Measurements from ENCODE around the gene TRIML1.
"Not testable (repeated sequence)": the region's sequence is repeated elsewhere in the genome, so short reads cannot be mapped to it uniquely, and the experiment has no call there.

Gene TRIML1

DNA sequence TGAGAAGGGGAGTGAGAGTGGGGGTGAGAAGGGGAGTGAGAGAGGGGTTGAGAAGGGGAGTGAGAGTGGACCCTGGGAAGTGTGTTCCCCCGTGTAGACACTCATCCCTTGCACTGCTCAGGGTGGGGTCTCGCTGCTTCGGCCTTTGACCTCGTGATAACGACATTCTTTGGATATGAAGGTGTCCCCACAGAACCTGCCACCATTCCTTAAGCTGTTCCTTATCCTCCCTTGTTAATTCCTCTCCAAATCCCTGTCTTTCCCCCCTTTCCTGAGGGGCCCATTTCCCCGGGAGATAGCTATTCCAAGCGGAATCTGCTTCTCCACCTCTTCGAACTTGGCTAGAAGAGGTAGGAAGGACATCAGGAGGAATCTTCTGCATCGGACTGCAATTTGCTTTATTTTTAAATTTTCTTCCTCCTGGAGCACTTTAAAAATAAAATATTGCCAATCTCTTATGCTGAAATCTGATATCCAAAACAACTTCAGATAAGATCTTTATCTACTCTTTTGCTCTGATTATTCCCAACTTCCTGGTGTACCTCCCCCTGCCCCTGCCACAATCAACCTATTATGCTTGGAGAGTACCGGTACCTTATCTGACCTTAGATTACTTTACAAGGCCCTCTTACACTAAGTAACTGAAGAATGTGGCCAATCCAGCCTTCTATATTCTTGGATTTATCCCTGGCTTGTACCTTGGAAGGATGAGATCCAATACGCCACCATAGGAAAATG is 15.6 kb downstream of the TRIML1 start:
- Histone ChIP-seq H3K9me3 (ENCODE audit: control insufficient read depth, low read length) (no peaks in the 10 kb centered on the region), H3K4me3 (ENCODE audit: low read length) (no peak overlapping the region), H3K27me3 (replicated peaks; ENCODE audit: control insufficient read depth, insufficient read depth, low read length) (no peaks in the 10 kb centered on the region), H3K36me3 (ENCODE audit: control insufficient read depth, insufficient read depth, low read length, severe bottlenecking) (no peaks in the 10 kb centered on the region), H3K4me1 (ENCODE audit: control insufficient read depth, insufficient read depth, low read length) (no peaks in the 10 kb centered on the region), H3K9ac (ENCODE audit: low read length) (no peak overlapping the region)
- DNase-seq (ENCODE audit: low read depth) = no peak

DNA sequence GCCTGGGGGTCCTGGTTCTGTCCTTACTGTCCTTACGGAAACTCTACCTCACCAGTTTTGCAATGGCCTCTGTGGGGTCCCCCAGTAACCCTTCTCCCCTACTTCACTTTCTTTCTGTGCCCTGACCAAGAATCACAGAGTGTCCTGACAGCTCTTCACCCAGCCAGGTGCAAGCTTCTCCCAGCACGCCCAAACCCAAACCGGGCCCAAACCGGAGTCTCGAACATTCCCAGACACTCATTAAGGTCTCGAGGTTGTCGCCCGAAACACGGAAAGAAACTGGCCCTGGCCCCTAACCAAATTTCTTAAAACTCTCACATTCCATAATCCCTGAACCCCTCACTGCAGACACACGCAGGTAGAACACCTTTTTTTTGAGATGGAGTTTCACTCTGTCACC is 19.1 kb downstream of the TRIML1 start:
- H3K9me3 ChIP-seq (ENCODE audit: control insufficient read depth, low read length) = no peaks in the 10 kb centered on the region
- H3K4me1 ChIP-seq (ENCODE audit: control insufficient read depth, insufficient read depth, low read length) = no peaks in the 10 kb centered on the region
- H3K4me3 ChIP-seq (ENCODE audit: low read length) = no peak overlapping the region
- no peak for DNase-seq (ENCODE audit: low read depth)
- no peaks in the 10 kb centered on the region for H3K27me3 ChIP-seq (replicated peaks; ENCODE audit: control insufficient read depth, insufficient read depth, low read length)
- H3K36me3 ChIP-seq (ENCODE audit: control insufficient read depth, insufficient read depth, low read length, severe bottlenecking) = no peaks in the 10 kb centered on the region
- H3K9ac ChIP-seq (ENCODE audit: low read length) = no peak overlapping the region

DNA sequence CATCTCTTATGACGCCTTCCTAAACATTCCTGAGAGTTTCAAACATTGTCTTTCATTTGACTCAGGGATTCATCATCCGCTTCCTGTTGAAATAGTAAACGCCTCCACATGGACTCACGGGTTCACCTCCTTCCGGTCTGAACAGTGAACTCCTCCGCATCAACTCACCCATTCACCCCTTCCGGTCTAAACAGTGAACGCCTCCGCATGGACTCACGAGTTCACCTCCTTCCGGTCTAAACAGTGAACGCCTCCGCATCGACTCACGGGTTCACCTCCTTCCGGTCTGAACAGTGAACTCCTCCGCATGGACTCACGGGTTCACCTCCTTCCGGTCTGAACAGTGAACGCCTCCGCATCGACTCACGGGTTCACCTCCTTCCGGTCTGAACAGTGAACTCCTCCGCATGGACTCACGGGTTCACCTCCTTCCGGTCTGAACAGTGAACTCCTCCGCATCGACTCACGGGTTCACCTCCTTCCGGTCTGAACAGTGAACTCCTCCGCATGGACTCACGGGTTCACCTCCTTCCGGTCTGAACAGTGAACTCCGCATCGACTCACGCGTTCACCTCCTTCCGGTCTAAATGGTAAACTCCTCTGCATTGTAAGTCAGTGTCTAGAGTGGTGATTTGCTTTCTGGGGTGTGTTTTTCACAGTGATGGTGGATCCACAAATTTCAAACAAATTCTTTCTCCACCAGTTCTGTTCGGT is 20.4 kb downstream of the TRIML1 start:
- not testable (repeated sequence) for H3K9ac ChIP-seq (ENCODE audit: low read length); H3K4me3 ChIP-seq (ENCODE audit: low read length); H3K4me1 ChIP-seq (ENCODE audit: control insufficient read depth, insufficient read depth, low read length); H3K36me3 ChIP-seq (ENCODE audit: control insufficient read depth, insufficient read depth, low read length, severe bottlenecking); DNase-seq (ENCODE audit: low read depth); H3K9me3 ChIP-seq (ENCODE audit: control insufficient read depth, low read length); H3K27me3 ChIP-seq (replicated peaks; ENCODE audit: control insufficient read depth, insufficient read depth, low read length)

DNA sequence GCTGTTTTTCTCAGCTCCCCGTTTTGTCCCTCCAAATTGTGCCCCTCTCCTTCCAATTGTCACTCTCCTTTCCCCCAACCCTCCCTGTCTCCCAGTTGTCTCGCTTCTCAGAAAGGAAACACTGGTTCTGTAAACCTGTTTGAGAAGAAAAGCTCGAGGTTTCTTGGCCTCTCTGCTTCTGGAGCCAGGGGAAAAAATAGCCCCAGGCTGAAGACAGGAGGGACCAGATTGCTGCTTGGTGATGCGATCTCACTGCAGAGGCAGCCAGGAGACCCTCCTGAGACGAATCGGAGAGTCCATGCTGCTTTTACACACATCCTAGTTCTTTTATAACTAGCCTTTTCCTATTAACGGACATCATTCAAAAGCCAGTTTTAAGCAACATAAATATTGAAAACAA is 21.2 kb downstream of the TRIML1 start:
- DNase-seq (ENCODE audit: low read depth) = no peak
- Histone ChIP-seq H3K36me3 (ENCODE audit: control insufficient read depth, insufficient read depth, low read length, severe bottlenecking) (no peaks in the 10 kb centered on the region), H3K9ac (ENCODE audit: low read length) (no peak overlapping the region), H3K4me3 (ENCODE audit: low read length) (no peak overlapping the region), H3K9me3 (ENCODE audit: control insufficient read depth, low read length) (no peaks in the 10 kb centered on the region), H3K4me1 (ENCODE audit: control insufficient read depth, insufficient read depth, low read length) (no peaks in the 10 kb centered on the region), H3K27me3 (replicated peaks; ENCODE audit: control insufficient read depth, insufficient read depth, low read length) (no peaks in the 10 kb centered on the region)

DNA sequence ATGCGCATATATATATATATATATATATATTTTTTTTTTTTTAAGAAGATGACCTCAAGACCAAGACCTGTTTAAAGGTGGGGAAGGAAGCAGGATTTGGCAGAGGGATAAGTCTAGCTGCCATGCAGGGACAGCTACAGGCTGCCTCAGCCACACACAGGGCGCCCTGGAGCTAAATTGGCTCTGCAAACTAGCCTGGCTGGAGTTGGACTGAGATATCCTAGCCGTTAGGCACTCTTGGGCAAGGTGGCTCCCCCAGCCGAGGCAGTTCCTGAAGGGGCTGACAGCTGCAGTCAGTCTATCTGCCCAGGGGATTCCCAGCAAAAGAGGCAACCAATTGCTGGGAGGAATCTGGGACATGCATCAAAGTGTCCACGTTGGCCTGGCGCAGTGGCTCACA is 21.9 kb downstream of the TRIML1 start:
- no peak for DNase-seq (ENCODE audit: low read depth)
- H3K27me3 ChIP-seq (replicated peaks; ENCODE audit: control insufficient read depth, insufficient read depth, low read length) = no peaks in the 10 kb centered on the region
- no peak overlapping the region for H3K9ac ChIP-seq (ENCODE audit: low read length)
- H3K4me3 ChIP-seq (ENCODE audit: low read length) = no peak overlapping the region
- H3K9me3 ChIP-seq (ENCODE audit: control insufficient read depth, low read length) = no peaks in the 10 kb centered on the region
- no peaks in the 10 kb centered on the region for H3K4me1 ChIP-seq (ENCODE audit: control insufficient read depth, insufficient read depth, low read length)
- no peaks in the 10 kb centered on the region for H3K36me3 ChIP-seq (ENCODE audit: control insufficient read depth, insufficient read depth, low read length, severe bottlenecking)

DNA sequence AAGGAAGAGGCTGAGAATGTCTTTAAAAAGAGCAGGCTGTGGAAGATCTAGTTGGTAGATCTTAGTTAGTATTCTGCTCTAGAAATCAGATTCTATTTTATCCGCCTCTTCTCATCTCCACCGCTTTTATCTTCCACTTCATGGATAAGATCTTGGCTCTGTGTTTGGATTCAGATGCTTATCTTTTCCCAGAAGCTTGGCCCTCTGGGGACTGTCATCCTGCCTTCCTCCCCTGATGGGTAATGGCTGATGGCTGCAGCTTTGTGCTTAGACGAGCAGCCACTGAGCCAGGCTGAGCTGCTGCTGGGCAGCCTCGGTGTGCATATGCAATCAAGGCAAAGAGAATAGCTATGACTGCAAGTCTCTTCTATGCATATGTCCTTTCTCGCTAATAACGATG is 23.5 kb downstream of the TRIML1 start:
- Histone ChIP-seq H3K36me3 (ENCODE audit: control insufficient read depth, insufficient read depth, low read length, severe bottlenecking) (no peaks in the 10 kb centered on the region), H3K4me3 (ENCODE audit: low read length) (no peak overlapping the region), H3K9ac (ENCODE audit: low read length) (no peak overlapping the region), H3K4me1 (ENCODE audit: control insufficient read depth, insufficient read depth, low read length) (no peaks in the 10 kb centered on the region), H3K9me3 (ENCODE audit: control insufficient read depth, low read length) (no peaks in the 10 kb centered on the region), H3K27me3 (replicated peaks; ENCODE audit: control insufficient read depth, insufficient read depth, low read length) (peaks cover 1% of the 10 kb centered on the region)
- DNase-seq (ENCODE audit: low read depth) = no peak

DNA sequence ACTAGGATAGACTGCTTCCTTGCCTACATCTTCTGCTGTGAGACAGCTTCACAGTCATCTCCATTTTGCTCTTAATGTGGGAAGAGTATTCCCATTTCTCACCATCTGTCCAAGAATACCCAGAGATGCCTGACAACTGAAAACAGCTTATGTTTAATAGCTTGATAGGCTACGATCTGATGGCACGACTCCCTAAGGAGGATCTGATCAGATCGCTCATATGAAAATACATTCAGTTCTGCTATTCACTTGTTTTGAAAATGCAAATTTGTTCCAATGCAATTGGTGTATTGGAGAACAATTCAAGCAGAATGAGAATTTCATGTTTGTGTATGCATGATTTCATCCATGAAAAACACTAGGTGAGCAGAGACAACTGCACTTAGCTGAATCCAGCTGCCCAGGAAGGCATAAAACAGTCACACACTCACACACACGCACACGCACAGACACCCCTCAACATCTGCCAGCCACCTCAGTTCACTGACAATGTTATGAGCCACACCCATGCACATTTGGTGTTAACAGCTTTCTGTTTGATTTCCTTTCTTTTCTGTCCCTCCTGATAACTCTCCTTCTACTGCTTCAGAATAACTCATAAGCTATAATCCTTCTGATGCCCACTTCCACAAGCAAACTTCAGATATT is 29.6 kb downstream of the TRIML1 start:
- H3K27me3 ChIP-seq (replicated peaks; ENCODE audit: control insufficient read depth, insufficient read depth, low read length) = peaks cover 3% of the 10 kb centered on the region
- H3K9me3 ChIP-seq (ENCODE audit: control insufficient read depth, low read length) = no peaks in the 10 kb centered on the region
- no peak overlapping the region for H3K4me3 ChIP-seq (ENCODE audit: low read length)
- H3K9ac ChIP-seq (ENCODE audit: low read length) = no peak overlapping the region
- DNase-seq (ENCODE audit: low read depth) = no peak
- H3K36me3 ChIP-seq (ENCODE audit: control insufficient read depth, insufficient read depth, low read length, severe bottlenecking) = no peaks in the 10 kb centered on the region
- H3K4me1 ChIP-seq (ENCODE audit: control insufficient read depth, insufficient read depth, low read length) = no peaks in the 10 kb centered on the region

DNA sequence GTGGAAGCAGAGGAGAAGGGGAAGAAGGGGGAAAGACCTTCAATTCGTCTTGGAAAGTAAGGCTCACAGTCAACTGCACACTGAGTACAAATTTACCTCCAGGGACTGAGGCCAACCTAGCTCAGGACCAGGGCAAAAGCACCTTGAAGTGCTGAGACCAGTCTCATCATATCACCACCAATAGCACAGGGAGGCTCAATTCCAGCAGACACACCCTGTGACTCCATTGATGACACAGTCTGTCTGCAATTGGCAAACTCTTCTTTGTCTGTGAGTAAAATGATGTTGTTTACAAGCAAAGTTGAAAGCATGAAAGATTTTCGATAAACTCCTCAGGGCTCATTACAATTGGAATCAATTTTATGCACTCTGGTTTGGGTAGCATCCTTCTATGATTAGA is 32.3 kb downstream of the TRIML1 start:
- Histone ChIP-seq H3K4me3 (ENCODE audit: low read length) (no peak overlapping the region), H3K9ac (ENCODE audit: low read length) (no peak overlapping the region), H3K9me3 (ENCODE audit: control insufficient read depth, low read length) (no peaks in the 10 kb centered on the region), H3K36me3 (ENCODE audit: control insufficient read depth, insufficient read depth, low read length, severe bottlenecking) (no peaks in the 10 kb centered on the region), H3K27me3 (replicated peaks; ENCODE audit: control insufficient read depth, insufficient read depth, low read length) (peaks cover 3% of the 10 kb centered on the region), H3K4me1 (ENCODE audit: control insufficient read depth, insufficient read depth, low read length) (no peaks in the 10 kb centered on the region)
- DNase-seq (ENCODE audit: low read depth) = no peak

DNA sequence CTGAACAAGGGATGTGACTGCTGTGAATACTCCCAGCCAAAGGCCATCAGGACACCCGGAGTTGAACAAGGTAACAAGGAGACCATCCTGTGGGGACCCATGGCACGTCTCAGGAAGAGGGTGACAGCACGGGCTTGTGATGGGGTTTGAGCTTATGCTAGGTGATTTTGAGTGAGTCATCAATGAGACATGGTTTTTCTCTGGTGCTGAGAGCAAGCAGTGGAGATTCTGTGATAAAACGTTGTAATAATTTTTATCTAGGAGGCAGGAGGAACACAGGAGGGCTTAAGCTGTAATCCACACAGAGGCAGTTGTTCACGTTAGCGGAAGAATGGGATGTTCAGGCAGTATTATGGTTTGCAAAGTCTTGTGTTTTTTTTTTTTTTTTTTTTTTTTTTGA is 36.0 kb downstream of the TRIML1 start:
- no peak for DNase-seq (ENCODE audit: low read depth)
- H3K9me3 ChIP-seq (ENCODE audit: control insufficient read depth, low read length) = no peaks in the 10 kb centered on the region
- H3K4me1 ChIP-seq (ENCODE audit: control insufficient read depth, insufficient read depth, low read length) = no peaks in the 10 kb centered on the region
- H3K4me3 ChIP-seq (ENCODE audit: low read length) = no peak overlapping the region
- H3K9ac ChIP-seq (ENCODE audit: low read length) = no peak overlapping the region
- no peaks in the 10 kb centered on the region for H3K36me3 ChIP-seq (ENCODE audit: control insufficient read depth, insufficient read depth, low read length, severe bottlenecking)
- no peaks in the 10 kb centered on the region for H3K27me3 ChIP-seq (replicated peaks; ENCODE audit: control insufficient read depth, insufficient read depth, low read length)

DNA sequence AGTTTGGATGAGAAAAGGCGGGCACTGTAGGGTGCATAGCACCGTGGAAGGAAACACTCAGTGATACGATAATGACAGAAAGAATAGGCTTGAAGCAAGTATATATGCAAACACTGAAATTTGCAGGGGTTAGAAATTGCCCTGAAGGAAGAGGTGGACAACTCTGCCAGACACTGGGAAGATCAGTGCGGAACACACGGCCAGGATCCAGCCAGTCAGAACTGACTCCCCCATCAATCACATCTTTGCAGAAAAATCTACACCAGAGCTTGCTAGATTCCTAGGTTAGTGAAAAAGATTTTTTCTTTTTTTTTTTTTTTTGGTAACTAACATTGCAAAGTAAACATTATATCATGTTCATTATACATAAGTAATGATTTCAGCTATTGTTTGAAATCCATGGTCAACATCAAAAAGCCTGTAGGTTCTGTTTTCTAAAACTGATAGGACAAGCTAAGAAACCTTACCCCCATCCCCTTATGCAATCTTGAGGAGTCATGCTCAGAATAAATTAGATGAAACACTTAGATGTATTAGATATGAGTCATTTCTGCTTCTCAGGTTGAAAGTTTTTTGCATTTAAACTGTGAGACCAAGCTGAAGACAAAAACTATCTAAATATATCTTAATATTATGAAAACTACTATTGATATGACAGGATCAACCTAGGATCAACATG is 38.9 kb downstream of the TRIML1 start:
- Histone ChIP-seq H3K9ac (ENCODE audit: low read length) (no peak overlapping the region), H3K4me3 (ENCODE audit: low read length) (no peak overlapping the region), H3K27me3 (replicated peaks; ENCODE audit: control insufficient read depth, insufficient read depth, low read length) (no peaks in the 10 kb centered on the region), H3K36me3 (ENCODE audit: control insufficient read depth, insufficient read depth, low read length, severe bottlenecking) (no peaks in the 10 kb centered on the region), H3K9me3 (ENCODE audit: control insufficient read depth, low read length) (no peaks in the 10 kb centered on the region), H3K4me1 (ENCODE audit: control insufficient read depth, insufficient read depth, low read length) (no peaks in the 10 kb centered on the region)
- peak; percentile 65 for DNase-seq (ENCODE audit: low read depth)

DNA sequence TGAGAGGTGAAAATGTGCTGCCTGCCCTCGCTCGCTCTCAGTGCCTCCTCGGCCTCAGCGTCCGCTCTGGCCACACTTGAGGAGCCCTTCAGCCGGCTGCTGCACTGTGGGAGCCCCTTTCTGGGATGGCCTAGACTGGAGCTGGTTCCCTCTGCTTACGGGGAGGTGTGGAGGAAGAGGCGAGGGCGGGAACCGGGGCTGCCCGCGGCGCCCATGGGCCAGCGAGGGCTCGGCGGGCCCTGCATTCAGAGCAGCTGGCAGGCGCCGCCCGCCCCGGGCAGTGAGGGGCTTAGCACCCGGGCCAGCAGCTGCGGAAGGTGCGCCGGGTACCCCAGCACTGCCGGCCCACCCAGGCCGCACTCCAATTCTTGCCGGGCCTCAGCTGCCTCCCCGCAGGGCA is 39.6 kb downstream of the TRIML1 start:
- no peak overlapping the region for H3K9ac ChIP-seq (ENCODE audit: low read length)

More for the DNA sequence above, 39.6 kb downstream of the TRIML1 start:
- Histone ChIP-seq H3K4me3 (ENCODE audit: low read length) (no peak overlapping the region), H3K36me3 (ENCODE audit: control insufficient read depth, insufficient read depth, low read length, severe bottlenecking) (no peaks in the 10 kb centered on the region), H3K9me3 (ENCODE audit: control insufficient read depth, low read length) (no peaks in the 10 kb centered on the region), H3K4me1 (ENCODE audit: control insufficient read depth, insufficient read depth, low read length) (no peaks in the 10 kb centered on the region), H3K27me3 (replicated peaks; ENCODE audit: control insufficient read depth, insufficient read depth, low read length) (no peaks in the 10 kb centered on the region)
- DNase-seq (ENCODE audit: low read depth) = no peak

Measured in adipocyte (in vitro differentiated cells).